HS-5 (cell line): ENCODE data around the gene FSHR.
A peak's percentile ranks its signal among the peaks of the same experiment; 100 is the strongest.

Experiments
- DNase-seq: peaks from one replicate; pipeline ENCODE4 v3.0.0-alpha.2; 2012; ENCODE audit warnings: low read depth

FSHR gene

DNA sequence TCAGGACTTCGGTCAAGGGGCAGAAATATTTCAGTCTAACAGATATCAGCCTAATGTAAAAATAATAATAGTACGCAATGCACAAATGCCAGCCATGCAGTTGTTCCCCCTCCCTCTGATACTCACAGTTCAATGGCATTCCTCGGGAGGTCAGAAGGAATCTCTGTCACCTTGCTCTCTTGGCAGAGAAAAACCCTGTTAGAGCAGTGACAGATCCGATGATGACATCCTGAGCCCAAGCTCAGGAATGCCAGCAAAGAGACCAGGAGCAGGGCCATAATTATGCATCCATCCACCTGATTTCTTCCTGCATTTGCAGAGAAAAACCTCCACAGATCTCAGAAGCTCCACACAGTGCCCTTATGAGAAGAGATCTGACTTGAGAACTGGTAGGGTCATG is at the start of gene FSHR:
TSS of gene FSHR (minus strand) at position 376 of the 400 bp plus-strand sequence. CDS start at position 278, 98 bp downstream.
- no peak for DNase-seq

GRCh38 chr2:49199266-49199665 is 45.0 kb upstream of the FSHR start:
- DNase-seq = no peak

- DNase-seq = no peak
These were observed 40.4 kb upstream of the FSHR start for GRCh38 chr2:49194701-49195100.

DNA sequence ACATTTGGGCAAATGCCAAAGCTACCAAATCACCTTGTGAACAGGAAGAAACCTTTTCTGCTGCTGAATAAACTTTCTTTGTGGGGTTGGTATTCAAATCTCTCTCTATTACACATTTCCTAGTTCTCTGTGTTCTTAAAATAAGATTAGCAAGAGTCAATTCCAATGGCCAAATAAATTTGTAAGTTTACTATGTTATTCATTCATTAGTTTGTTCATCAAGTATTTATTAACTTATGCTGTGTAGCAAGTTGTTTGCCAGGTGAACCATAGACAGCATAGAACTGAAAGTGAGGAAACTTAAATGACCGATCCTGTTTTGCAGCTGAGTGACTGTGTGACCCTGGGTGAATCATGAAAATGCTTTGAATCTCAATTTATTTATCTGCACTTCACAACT is 37.7 kb upstream of the FSHR start:
- DNase-seq = no peak

- DNase-seq = no peak
These were observed 35.4 kb upstream of the FSHR start for GRCh38 chr2:49189512-49190225.

DNA sequence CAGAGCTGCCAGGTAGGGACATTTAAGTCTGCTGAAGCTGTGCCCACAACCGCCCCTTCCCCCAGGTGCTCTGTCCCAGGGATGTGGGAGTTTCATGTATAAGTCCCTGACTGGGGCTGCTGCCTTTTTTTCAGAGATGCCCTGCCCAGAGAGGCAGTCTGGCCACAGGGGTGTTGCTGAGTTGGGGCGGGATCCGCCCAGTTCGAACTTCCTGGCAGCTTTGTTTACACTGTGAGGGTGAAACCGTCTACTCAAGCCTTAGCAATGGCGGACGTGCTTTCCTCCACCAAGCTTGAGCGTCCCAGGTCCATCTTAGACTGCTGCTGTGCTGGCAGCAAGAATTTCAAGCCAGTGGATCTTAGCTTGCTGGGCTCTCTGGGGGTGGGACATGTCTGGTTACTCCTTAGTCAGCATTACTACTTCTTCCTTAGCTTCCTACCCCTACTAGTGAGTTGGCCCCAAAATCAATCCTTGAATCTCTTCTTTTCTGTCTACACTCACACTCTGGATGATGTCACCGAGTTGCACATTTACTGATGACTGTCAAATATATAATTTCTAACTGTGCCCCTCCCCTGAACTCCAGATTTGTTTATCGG is 31.8 kb upstream of the FSHR start:
- no peak for DNase-seq

- DNase-seq = no peak
These were observed 24.3 kb upstream of the FSHR start for GRCh38 chr2:49178656-49179055.

GRCh38 chr2:49177194-49177593 is 22.9 kb upstream of the FSHR start:
- DNase-seq = no peak

DNA sequence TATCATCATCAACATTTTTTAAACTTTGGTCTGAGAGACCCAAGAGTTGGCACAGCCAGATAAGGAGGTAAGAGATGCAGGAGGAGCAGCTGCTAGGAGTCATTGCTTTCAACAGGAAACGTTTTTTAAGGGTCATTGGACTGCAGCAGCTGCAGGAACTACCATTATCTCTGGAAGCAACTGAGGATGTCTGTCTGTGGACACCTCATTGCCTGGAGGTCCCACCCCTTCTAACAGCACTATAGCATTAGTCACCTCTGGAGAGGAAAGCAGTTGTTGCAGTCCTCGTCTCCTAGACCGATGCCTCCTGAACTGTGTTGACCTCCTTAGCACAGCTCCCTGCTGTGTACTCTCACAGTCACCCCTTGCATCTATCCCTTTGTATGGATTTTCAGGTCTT is 21.5 kb upstream of the FSHR start:
- no peak for DNase-seq

GRCh38 chr2:49174750-49175149 is 20.4 kb upstream of the FSHR start:
- DNase-seq = no peak

GRCh38 chr2:49167131-49167530 is 12.8 kb upstream of the FSHR start:
- DNase-seq = no peak

DNA sequence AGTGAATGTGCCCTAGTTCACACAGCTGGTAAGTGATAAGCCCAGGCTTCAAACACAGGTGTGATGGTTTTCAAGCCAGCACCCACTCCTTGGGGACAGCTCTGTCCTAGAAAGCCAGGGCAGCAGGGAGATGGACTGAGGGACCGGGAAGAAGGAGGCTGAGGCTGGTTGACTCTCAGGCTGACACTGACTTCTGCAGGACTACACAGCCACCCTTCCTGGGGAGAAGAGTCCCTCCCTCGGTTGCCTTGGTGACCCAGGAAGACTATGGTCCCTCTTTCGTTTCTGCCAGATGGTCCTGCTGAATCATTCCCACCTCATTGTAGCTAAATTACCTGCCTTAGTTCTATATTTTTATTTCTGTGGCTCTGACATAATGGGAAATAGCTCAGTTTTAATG is 11.3 kb upstream of the FSHR start:
- DNase-seq = no peak

DNA sequence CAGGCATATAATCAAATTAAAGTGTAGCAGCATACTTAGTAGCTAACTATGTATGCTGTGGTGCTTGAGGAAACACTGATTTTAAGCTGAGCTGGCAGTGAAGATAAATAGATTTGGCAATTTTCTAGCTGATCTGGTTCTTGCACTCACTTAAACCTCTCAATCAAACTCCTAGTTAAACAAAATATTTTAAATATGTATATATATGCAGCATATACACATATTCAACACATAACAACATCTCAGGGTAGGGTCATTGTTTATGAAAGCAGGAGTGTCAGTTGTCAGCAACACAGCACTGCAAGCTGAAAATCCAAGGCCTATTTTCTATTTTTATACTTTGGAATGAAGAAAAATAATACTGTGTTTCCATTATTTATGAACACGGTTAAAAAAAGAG is 10.4 kb upstream of the FSHR start:
- DNase-seq = no peak

DNA sequence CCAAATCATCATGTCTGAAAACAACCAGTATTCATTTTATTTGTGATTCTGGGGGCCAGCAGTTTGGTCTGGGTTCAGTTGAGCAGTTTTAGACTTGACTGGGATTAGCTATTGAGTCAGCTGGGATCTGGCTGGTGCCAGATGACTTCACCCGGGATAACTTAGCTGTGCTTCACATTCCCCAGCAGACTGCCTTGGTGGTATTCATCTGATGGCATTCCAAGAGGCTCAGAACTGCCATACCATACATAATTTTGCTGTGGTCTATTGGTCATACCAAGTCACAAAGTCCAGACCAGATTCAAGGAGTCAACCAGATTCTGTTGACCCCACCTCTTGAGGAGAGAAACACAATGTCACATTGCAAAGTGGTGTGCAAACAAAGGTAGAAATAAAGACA is 7.8 kb upstream of the FSHR start:
- DNase-seq = peak; percentile 47

- DNase-seq = no peak
These were observed 576 bp upstream of the FSHR start for GRCh38 chr2:49154891-49155290.

GRCh38 chr2:49153252-49153651 is 1.1 kb downstream of the FSHR start:
- no peak for DNase-seq

DNA sequence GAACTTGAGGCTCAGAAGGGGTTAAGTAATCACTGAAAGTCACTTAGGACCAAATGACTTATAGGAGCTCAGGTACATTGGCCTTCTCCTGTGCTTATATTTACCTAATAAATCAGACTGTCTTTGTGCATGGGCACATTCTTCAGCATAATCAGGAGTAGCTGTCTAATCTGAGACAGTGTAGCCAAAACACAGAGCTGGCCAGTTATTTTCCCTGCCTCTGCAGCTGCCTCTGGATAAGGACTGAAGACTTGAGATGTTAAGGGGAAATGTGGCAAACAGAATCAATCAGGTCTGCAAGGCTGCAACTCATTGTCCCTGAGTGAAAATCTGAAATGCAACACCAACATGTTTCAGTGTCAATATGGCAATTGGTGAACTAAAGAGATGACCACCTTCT is 1.5 kb downstream of the FSHR start:
- DNase-seq = no peak

DNA sequence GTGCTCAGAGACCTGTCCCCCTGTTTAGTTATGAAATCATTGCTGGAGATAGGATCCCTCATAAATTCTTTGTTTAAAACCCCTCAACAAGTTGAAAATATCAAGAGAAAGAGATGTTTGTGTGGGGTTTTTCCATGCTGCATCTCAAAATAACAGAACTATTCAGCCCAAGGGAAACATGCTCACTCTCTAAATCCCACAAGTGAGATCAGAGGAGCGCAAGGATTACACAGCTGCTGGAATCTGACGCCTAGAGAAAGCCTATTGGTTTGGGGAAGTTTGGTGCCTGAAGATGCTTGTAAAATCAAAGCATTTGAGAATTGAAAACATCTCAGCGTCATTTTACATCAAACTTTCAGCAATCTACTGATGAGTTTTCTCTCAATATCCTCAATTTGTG is 7.9 kb downstream of the FSHR start:
- DNase-seq = no peak

DNA sequence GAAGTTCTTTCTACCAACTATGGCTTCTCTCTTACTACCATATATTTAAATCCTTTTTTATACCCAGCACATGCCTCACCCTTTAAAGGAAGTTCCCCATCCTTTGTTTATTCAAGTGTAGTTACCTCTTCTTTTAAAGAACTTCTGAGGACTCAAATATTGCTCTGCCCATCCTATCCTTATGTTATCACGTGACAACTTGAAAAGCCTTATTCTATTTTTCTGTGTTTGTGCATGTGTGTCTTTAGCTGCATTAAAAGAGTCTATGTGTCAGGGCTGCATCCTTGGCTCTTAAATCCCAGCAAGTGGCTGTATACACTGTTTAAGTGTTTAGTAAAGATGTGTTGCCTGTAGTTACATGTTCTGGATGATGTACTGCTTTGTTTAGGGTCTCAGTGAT is 22.5 kb downstream of the FSHR start:
- DNase-seq = no peak

- DNase-seq = no peak
These were observed 25.3 kb downstream of the FSHR start for GRCh38 chr2:49129034-49129433.

DNA sequence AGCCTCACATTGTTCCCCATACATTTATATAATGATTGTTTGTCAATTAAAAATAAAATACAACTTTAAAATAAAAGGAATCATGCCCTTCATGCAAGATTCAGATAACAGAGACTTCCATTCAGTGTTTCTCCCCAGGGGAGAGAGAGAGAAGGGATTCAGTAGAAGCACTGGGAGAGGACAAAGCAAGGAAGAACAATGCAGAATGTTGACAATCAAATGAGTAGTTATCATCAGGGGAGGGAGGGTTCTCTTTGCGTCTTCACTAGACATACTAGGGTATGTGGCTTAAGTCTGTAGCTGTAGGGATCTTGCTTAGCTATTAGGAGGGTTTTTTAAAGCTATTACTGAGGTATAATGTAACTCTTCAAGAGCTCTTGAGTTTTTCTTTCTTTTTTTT is 30.7 kb downstream of the FSHR start:
- no peak for DNase-seq

DNA sequence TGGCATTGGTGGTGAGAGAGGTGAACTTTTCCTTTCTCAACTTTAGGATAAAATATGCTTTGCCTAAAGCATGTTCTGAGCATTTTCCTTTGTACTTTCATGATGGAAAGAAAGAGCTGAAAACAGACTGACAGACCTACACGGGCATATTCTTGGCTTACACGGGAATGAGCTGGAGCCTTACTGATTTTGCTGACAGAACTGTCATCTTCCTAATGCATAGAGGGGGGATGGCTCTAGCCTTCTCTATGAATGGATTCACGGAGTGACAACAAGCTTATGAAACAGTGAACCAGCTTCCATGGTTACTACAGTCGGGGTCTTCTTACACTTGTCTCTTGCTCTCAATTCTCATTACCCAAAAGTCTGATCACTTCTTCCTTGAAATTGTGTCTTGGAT is 32.2 kb downstream of the FSHR start:
- no peak for DNase-seq

DNA sequence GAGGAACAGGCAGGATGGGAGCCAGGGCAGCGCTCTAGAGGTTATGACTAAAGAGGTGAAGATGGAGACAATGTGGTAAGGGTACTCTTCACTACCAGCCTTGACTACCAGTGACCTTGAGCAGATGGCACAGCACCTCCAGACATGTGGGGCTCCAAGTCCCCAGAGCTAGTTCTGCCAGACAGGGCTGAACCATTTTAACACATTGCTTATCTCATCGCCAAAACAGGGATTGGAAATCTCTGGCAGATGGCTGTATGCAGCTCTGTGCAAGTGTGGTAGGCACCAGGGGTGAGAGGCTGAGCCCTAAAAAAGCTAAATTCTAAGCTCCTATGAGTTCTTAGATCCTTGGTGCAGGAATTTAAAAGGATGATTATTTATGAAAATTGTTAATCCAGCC is 41.3 kb downstream of the FSHR start:
- DNase-seq = no peak

DNA sequence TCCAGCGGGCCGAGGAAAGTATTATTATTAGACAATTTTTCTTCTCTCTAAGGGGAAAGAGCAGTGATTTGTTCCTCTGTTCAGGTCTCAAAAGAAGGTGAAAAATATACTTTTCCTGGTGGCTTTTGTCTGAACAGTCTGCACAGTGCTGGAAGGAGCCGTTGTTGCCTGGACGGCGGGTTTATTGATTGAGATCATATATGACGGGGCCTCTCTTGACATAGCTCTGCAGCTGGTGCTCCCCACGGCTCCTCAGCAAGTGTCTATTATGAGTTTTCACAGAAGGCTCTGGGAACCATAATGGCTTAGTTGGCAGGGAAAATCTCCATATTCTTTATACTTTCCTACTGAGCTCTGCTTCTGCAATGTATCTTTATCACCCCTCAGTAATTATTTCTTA is 42.9 kb downstream of the FSHR start:
- DNase-seq = no peak
